GM10248 (cell line): ENCODE results near the gene AMPH.
A peak's percentile ranks its signal among the peaks of the same experiment; 100 is the strongest.

Experiments
- CTCF ChIA-PET: fragments of 300-600 bp; sonication (Branson Sonifier 250); formaldehyde crosslinking; extraction: SDS; loops from one replicate; lab custom pipeline; 2021; ENCODE audit warnings: antibody characterized with exemption; lab: Yijun Ruan, JAX
- POLR2A ChIA-PET: fragments of 350-650 bp; sonication (Branson Sonifier 250); formaldehyde crosslinking; extraction: SDS; loops from one replicate; lab custom pipeline; 2020; ENCODE audit warnings: antibody characterized with exemption; lab: Yijun Ruan, JAX
- DNase-seq: peaks from one replicate; pipeline ENCODE4 v3.0.0; 2012; ENCODE audit errors: extremely low spot score
- CTCF ChIP-seq: IDR thresholded peaks from 2 replicates; pipeline ENCODE4 v1.5.1; 2012; ENCODE audit warnings: mild to moderate bottlenecking, low read depth; ENCODE audit errors: extremely low read depth, missing control alignments, control extremely low read depth

AMPH gene

GRCh38 chr7:38476764-38477163 lies 154.4 kb downstream of the AMPH start:
- ChIA-PET POLR2A (no interaction called here), CTCF (interaction anchor here (1.0 to 1.4 kb wide), 2 partner anchors 16 to 34 kb away, joined by 3 to 4 read pairs; no protein-coding TSS in a partner anchor)
- TF ChIP-seq CTCF = no peak

GRCh38 chr7:38465956-38466355 lies 165.2 kb downstream of the AMPH start:
- no peak for TF ChIP-seq CTCF
- ChIA-PET POLR2A (no interaction called here), CTCF (no interaction called here)
- no peak for DNase-seq

More at GRCh38 chr7:38476764-38477163, 154.4 kb downstream of the AMPH start:
- DNase-seq = no peak

GRCh38 chr7:38463277-38464225 lies 167.6 kb downstream of the AMPH start:
- POLR2A ChIA-PET = no interaction called here

GRCh38 chr7:38462819-38463218 lies 168.4 kb downstream of the AMPH start:
- CTCF ChIA-PET = no interaction called here
- no peak for DNase-seq
- no peak for TF ChIP-seq CTCF
- POLR2A ChIA-PET = no interaction called here

More at GRCh38 chr7:38463277-38464225, 167.6 kb downstream of the AMPH start:
- peak; percentile 28 for DNase-seq
- no peak for TF ChIP-seq CTCF
- CTCF ChIA-PET = interaction anchor here (1.3 kb wide), 1 partner anchor 94 kb away, joined by 3 read pairs; no protein-coding TSS in a partner anchor

GRCh38 chr7:38461887-38462286 lies 169.3 kb downstream of the AMPH start:
- TF ChIP-seq CTCF = no peak
- POLR2A ChIA-PET = no interaction called here
- no peak for DNase-seq
- CTCF ChIA-PET = interaction anchor here (0.7 to 1.6 kb wide), 3 partner anchors 8 to 45 kb away, joined by 3 to 4 read pairs (median 3); no protein-coding TSS in a partner anchor

GRCh38 chr7:38453826-38454225 lies 177.3 kb downstream of the AMPH start:
- TF ChIP-seq CTCF = no peak
- CTCF ChIA-PET = interaction anchor here (0.9 to 2.0 kb wide), 2 partner anchors 8 to 27 kb away, joined by 3 to 5 read pairs; no protein-coding TSS in a partner anchor
- no peak for DNase-seq
- POLR2A ChIA-PET = no interaction called here
